ENCODE results near the gene SEC22B.
"Not testable (repeated sequence)": the region's sequence is repeated elsewhere in the genome, so short reads cannot be mapped to it uniquely, and the experiment has no call there.

Gene SEC22B

GRCh38 chr1:120150138-120150822 is 26.0 kb downstream of the SEC22B start:
- not testable (repeated sequence) for H3K4me3 ChIP-seq (ENCODE audit: low read length); H3K4me1 ChIP-seq (ENCODE audit: low read length); H3K9ac ChIP-seq (ENCODE audit: low read length); H3K36me3 ChIP-seq (replicated peaks; ENCODE audit: low read depth, low read length); H3K27me3 ChIP-seq (ENCODE audit: low read depth, low read length); H3K9me3 ChIP-seq (ENCODE audit: insufficient read depth, low read length); H3K79me2 ChIP-seq (ENCODE audit: low read length); H4K20me1 ChIP-seq (ENCODE audit: insufficient read depth, low read length); H3K27ac ChIP-seq (ENCODE audit: low read length); H2AFZ ChIP-seq (ENCODE audit: low read depth, low read length); H3K4me2 ChIP-seq (ENCODE audit: low read length)

GRCh38 chr1:120149420-120150059 is 26.8 kb downstream of the SEC22B start:
- H3K36me3 ChIP-seq (replicated peaks; ENCODE audit: low read depth, low read length); H3K9ac ChIP-seq (ENCODE audit: low read length); H3K4me1 ChIP-seq (ENCODE audit: low read length); H3K79me2 ChIP-seq (ENCODE audit: low read length); H3K27me3 ChIP-seq (ENCODE audit: low read depth, low read length); H3K4me3 ChIP-seq (ENCODE audit: low read length); H3K9me3 ChIP-seq (ENCODE audit: insufficient read depth, low read length); H4K20me1 ChIP-seq (ENCODE audit: insufficient read depth, low read length); H3K27ac ChIP-seq (ENCODE audit: low read length); H2AFZ ChIP-seq (ENCODE audit: low read depth, low read length); H3K4me2 ChIP-seq (ENCODE audit: low read length): not testable (repeated sequence)

GRCh38 chr1:120145806-120146205 is 30.5 kb downstream of the SEC22B start:
- not testable (repeated sequence) for H3K36me3 ChIP-seq (replicated peaks; ENCODE audit: low read depth, low read length); H3K79me2 ChIP-seq (ENCODE audit: low read length); H2AFZ ChIP-seq (ENCODE audit: low read depth, low read length); H4K20me1 ChIP-seq (ENCODE audit: insufficient read depth, low read length); H3K4me2 ChIP-seq (ENCODE audit: low read length); H3K4me3 ChIP-seq (ENCODE audit: low read length); H3K9me3 ChIP-seq (ENCODE audit: insufficient read depth, low read length); H3K9ac ChIP-seq (ENCODE audit: low read length); H3K27ac ChIP-seq (ENCODE audit: low read length)
- peak; percentile 31; the same call in 1 of the 2 replicates for TF ChIP-seq CTCF (IDR thresholded peaks at IDR 0.05; ENCODE audit: low read depth, low read length)
- Histone ChIP-seq H3K27me3 (ENCODE audit: low read depth, low read length) (peaks cover 22% of the 10 kb centered on the region), H3K4me1 (ENCODE audit: low read length) (peaks cover 16% of the 10 kb centered on the region)

GRCh38 chr1:120144626-120145025 is 31.7 kb downstream of the SEC22B start:
- H3K27ac ChIP-seq (ENCODE audit: low read length) = not testable (repeated sequence)

GRCh38 chr1:120144169-120144568 is 32.2 kb downstream of the SEC22B start:
- H3K4me2 ChIP-seq (ENCODE audit: low read length); H4K20me1 ChIP-seq (ENCODE audit: insufficient read depth, low read length); H3K79me2 ChIP-seq (ENCODE audit: low read length); H3K9ac ChIP-seq (ENCODE audit: low read length); H3K27ac ChIP-seq (ENCODE audit: low read length); H3K4me3 ChIP-seq (ENCODE audit: low read length); H3K36me3 ChIP-seq (replicated peaks; ENCODE audit: low read depth, low read length); H3K9me3 ChIP-seq (ENCODE audit: insufficient read depth, low read length); H2AFZ ChIP-seq (ENCODE audit: low read depth, low read length): not testable (repeated sequence)
- peaks cover 28% of the 10 kb centered on the region for H3K27me3 ChIP-seq (ENCODE audit: low read depth, low read length)
- H3K4me1 ChIP-seq (ENCODE audit: low read length) = peaks cover 16% of the 10 kb centered on the region

More at GRCh38 chr1:120144626-120145025, 31.7 kb downstream of the SEC22B start:
- H3K9me3 ChIP-seq (ENCODE audit: insufficient read depth, low read length); H3K36me3 ChIP-seq (replicated peaks; ENCODE audit: low read depth, low read length); H2AFZ ChIP-seq (ENCODE audit: low read depth, low read length); H3K4me3 ChIP-seq (ENCODE audit: low read length); H4K20me1 ChIP-seq (ENCODE audit: insufficient read depth, low read length); H3K4me2 ChIP-seq (ENCODE audit: low read length); H3K79me2 ChIP-seq (ENCODE audit: low read length); H3K9ac ChIP-seq (ENCODE audit: low read length): not testable (repeated sequence)
- Histone ChIP-seq H3K4me1 (ENCODE audit: low read length) (peaks cover 16% of the 10 kb centered on the region), H3K27me3 (ENCODE audit: low read depth, low read length) (peaks cover 28% of the 10 kb centered on the region)

GRCh38 chr1:120143334-120143733 is 33.0 kb downstream of the SEC22B start:
- H3K4me2 ChIP-seq (ENCODE audit: low read length) = peak overlapping the region; percentile 58
- H3K27ac ChIP-seq (ENCODE audit: low read length); H3K79me2 ChIP-seq (ENCODE audit: low read length): not testable (repeated sequence)

More at GRCh38 chr1:120143334-120143733, 33.0 kb downstream of the SEC22B start:
- peaks cover 28% of the 10 kb centered on the region for H3K27me3 ChIP-seq (ENCODE audit: low read depth, low read length)
- H3K4me3 ChIP-seq (ENCODE audit: low read length); H3K9ac ChIP-seq (ENCODE audit: low read length); H3K9me3 ChIP-seq (ENCODE audit: insufficient read depth, low read length); H4K20me1 ChIP-seq (ENCODE audit: insufficient read depth, low read length); H2AFZ ChIP-seq (ENCODE audit: low read depth, low read length); H3K36me3 ChIP-seq (replicated peaks; ENCODE audit: low read depth, low read length): not testable (repeated sequence)
- H3K4me1 ChIP-seq (ENCODE audit: low read length) = peaks cover 16% of the 10 kb centered on the region
